HUES64 (cell line): ENCODE data around the gene RAD52.

ENCODE experiments used
- H3K27ac ChIP-seq: 2 replicates; pipeline ENCODE4 v1.7.0; 2013; ENCODE audit warnings: low read depth, low read length, inconsistent platforms
- H3K27me3 ChIP-seq: 2 replicates; pipeline ENCODE4 v1.6.1; 2013; ENCODE audit warnings: mild to moderate bottlenecking, low read length; ENCODE audit not compliant: insufficient read depth
- H3K36me3 ChIP-seq: 2 replicates; pipeline ENCODE4 v1.6.1; 2013; ENCODE audit warnings: mild to moderate bottlenecking, low read length; ENCODE audit not compliant: insufficient read depth
- H3K4me1 ChIP-seq: 2 replicates; pipeline ENCODE4 v1.6.1; 2013; ENCODE audit warnings: mild to moderate bottlenecking, low read length, moderate library complexity; ENCODE audit not compliant: insufficient read depth
- H3K4me3 ChIP-seq: 2 replicates; pipeline ENCODE4 v1.5.1; 2013; ENCODE audit warnings: mild to moderate bottlenecking, low read length, moderate library complexity
- H3K9ac ChIP-seq: 2 replicates; pipeline ENCODE4 v1.6.1; 2013; ENCODE audit warnings: mild to moderate bottlenecking, low read depth, low read length
- H3K9me3 ChIP-seq: 2 replicates; pipeline ENCODE4 v1.6.1; 2013; ENCODE audit warnings: low read depth, low read length; ENCODE audit not compliant: insufficient read depth
- WGBS: fragments of 150-250, 120-280 bp; methylation state at CpG from one replicate; pipeline ENCODE4 v1.1.7; 2013; ENCODE audit warnings: missing lambda C conversion rate; 5-methylcytosine and 5-hydroxymethylcytosine counted together

Gene RAD52

GRCh38 chr12:902581-902980, 46.9 kb downstream of the RAD52 start:
- no peak overlapping the region for H3K4me3 ChIP-seq
- peaks cover 94% of the 10 kb centered on the region for H3K36me3 ChIP-seq
- WGBS, result over 99% methylated on average over 3 of the region's 3 CpGs
- H3K27me3 ChIP-seq, result no peaks in the 10 kb centered on the region
- no peaks in the 10 kb centered on the region for H3K9me3 ChIP-seq
- H3K4me1 ChIP-seq, result no peaks in the 10 kb centered on the region
- no peak overlapping the region for H3K27ac ChIP-seq
- no peak overlapping the region for H3K9ac ChIP-seq

- 92% methylated on average over 4 of the region's 4 CpGs for WGBS
- H3K4me3 ChIP-seq, result no peak overlapping the region
- no peak overlapping the region for H3K27ac ChIP-seq
- H3K9me3 ChIP-seq, result no peaks in the 10 kb centered on the region
- no peak overlapping the region for H3K9ac ChIP-seq
- H3K27me3 ChIP-seq, result no peaks in the 10 kb centered on the region
- peaks cover 91% of the 10 kb centered on the region for H3K36me3 ChIP-seq
- H3K4me1 ChIP-seq, result no peaks in the 10 kb centered on the region
Measured at GRCh38 chr12:897386-897785, 52.1 kb downstream of the RAD52 start.

GRCh38 chr12:896031-896430, 53.5 kb downstream of the RAD52 start:
- no peak overlapping the region for H3K4me3 ChIP-seq
- peaks cover 89% of the 10 kb centered on the region for H3K36me3 ChIP-seq
- H3K27me3 ChIP-seq, result no peaks in the 10 kb centered on the region
- H3K27ac ChIP-seq, result no peak overlapping the region
- WGBS, result 92% methylated on average over 4 of the region's 4 CpGs
- H3K9me3 ChIP-seq, result no peaks in the 10 kb centered on the region
- H3K4me1 ChIP-seq, result no peaks in the 10 kb centered on the region
- H3K9ac ChIP-seq, result no peak overlapping the region

GRCh38 chr12:894226-894625, 55.3 kb downstream of the RAD52 start:
- Histone ChIP-seq H3K4me3 (no peak overlapping the region), H3K27me3 (no peaks in the 10 kb centered on the region), H3K9me3 (no peaks in the 10 kb centered on the region), H3K27ac (no peak overlapping the region), H3K4me1 (no peaks in the 10 kb centered on the region), H3K36me3 (peaks cover 88% of the 10 kb centered on the region), H3K9ac (no peak overlapping the region)

GRCh38 chr12:886206-886605, 63.3 kb downstream of the RAD52 start:
- peaks cover 99% of the 10 kb centered on the region for H3K36me3 ChIP-seq
- WGBS, result 96% methylated on average over 2 of the region's 2 CpGs
- H3K9ac ChIP-seq, result no peak overlapping the region
- H3K4me1 ChIP-seq, result no peaks in the 10 kb centered on the region
- no peak overlapping the region for H3K4me3 ChIP-seq
- H3K9me3 ChIP-seq, result no peaks in the 10 kb centered on the region
- no peak overlapping the region for H3K27ac ChIP-seq
- no peaks in the 10 kb centered on the region for H3K27me3 ChIP-seq

GRCh38 chr12:885701-886100, 63.8 kb downstream of the RAD52 start:
- Histone ChIP-seq H3K4me3 (no peak overlapping the region), H3K9me3 (no peaks in the 10 kb centered on the region), H3K27ac (no peak overlapping the region), H3K4me1 (no peaks in the 10 kb centered on the region), H3K36me3 (peaks cover 99% of the 10 kb centered on the region), H3K9ac (no peak overlapping the region), H3K27me3 (no peaks in the 10 kb centered on the region)
- WGBS, result 94% methylated on average over 1 of the region's 2 CpGs

GRCh38 chr12:884746-885414, 64.6 kb downstream of the RAD52 start:
- Histone ChIP-seq H3K27me3 (no peaks in the 10 kb centered on the region), H3K27ac (no peak overlapping the region), H3K36me3 (peaks cover 99% of the 10 kb centered on the region), H3K9ac (no peak overlapping the region), H3K4me1 (no peaks in the 10 kb centered on the region), H3K4me3 (no peak overlapping the region), H3K9me3 (no peaks in the 10 kb centered on the region)
- 94% methylated on average over 5 of the region's 5 CpGs for WGBS

- H3K36me3 ChIP-seq, result peaks cover 89% of the 10 kb centered on the region
Measured at GRCh38 chr12:880656-881055, 68.8 kb downstream of the RAD52 start.

GRCh38 chr12:879641-880040, 69.9 kb downstream of the RAD52 start:
- Histone ChIP-seq H3K36me3 (peaks cover 88% of the 10 kb centered on the region), H3K27me3 (no peaks in the 10 kb centered on the region), H3K9ac (no peak overlapping the region), H3K4me3 (no peak overlapping the region), H3K9me3 (no peaks in the 10 kb centered on the region), H3K27ac (no peak overlapping the region), H3K4me1 (no peaks in the 10 kb centered on the region)
- 93% methylated on average over 5 of the region's 5 CpGs for WGBS

More at GRCh38 chr12:880656-881055, 68.8 kb downstream of the RAD52 start:
- no peaks in the 10 kb centered on the region for H3K4me1 ChIP-seq
- H3K27me3 ChIP-seq, result no peaks in the 10 kb centered on the region
- H3K27ac ChIP-seq, result no peak overlapping the region
- WGBS, result 94% methylated on average over 4 of the region's 4 CpGs
- H3K9me3 ChIP-seq, result no peaks in the 10 kb centered on the region
- no peak overlapping the region for H3K9ac ChIP-seq
- H3K4me3 ChIP-seq, result no peak overlapping the region

GRCh38 chr12:873954-874353, 75.5 kb downstream of the RAD52 start:
- H3K27me3 ChIP-seq, result no peaks in the 10 kb centered on the region
- WGBS, result 85% methylated on average over 2 of the region's 2 CpGs
- no peaks in the 10 kb centered on the region for H3K4me1 ChIP-seq
- no peaks in the 10 kb centered on the region for H3K9me3 ChIP-seq
- no peak overlapping the region for H3K9ac ChIP-seq
- H3K36me3 ChIP-seq, result peaks cover 82% of the 10 kb centered on the region
- no peak overlapping the region for H3K27ac ChIP-seq
- H3K4me3 ChIP-seq, result no peak overlapping the region

- no peak overlapping the region for H3K9ac ChIP-seq
- no peaks in the 10 kb centered on the region for H3K9me3 ChIP-seq
- H3K36me3 ChIP-seq, result peaks cover 92% of the 10 kb centered on the region
- H3K27me3 ChIP-seq, result no peaks in the 10 kb centered on the region
- WGBS, result no CpG with 5 or more reads among the region's 1 CpG
- H3K4me1 ChIP-seq, result no peaks in the 10 kb centered on the region
- H3K4me3 ChIP-seq, result no peak overlapping the region
- no peak overlapping the region for H3K27ac ChIP-seq
Measured at GRCh38 chr12:870378-870777, 79.1 kb downstream of the RAD52 start.

GRCh38 chr12:868722-869121, 80.8 kb downstream of the RAD52 start:
- Histone ChIP-seq H3K4me3 (no peak overlapping the region), H3K4me1 (no peaks in the 10 kb centered on the region), H3K36me3 (peaks cover 93% of the 10 kb centered on the region), H3K27me3 (no peaks in the 10 kb centered on the region), H3K27ac (no peak overlapping the region), H3K9me3 (no peaks in the 10 kb centered on the region), H3K9ac (no peak overlapping the region)
- 79% methylated on average over 3 of the region's 3 CpGs for WGBS
